ENCODE measurements around the gene CNPY3. TPM values are rescaled to one million over a fixed set of nuclear protein-coding genes. Genes with fewer than 3 reads are reported as not detected.

Gene CNPY3
- total RNA-seq, 1 donor from 2014 or later: 61.3 TPM

DNA sequence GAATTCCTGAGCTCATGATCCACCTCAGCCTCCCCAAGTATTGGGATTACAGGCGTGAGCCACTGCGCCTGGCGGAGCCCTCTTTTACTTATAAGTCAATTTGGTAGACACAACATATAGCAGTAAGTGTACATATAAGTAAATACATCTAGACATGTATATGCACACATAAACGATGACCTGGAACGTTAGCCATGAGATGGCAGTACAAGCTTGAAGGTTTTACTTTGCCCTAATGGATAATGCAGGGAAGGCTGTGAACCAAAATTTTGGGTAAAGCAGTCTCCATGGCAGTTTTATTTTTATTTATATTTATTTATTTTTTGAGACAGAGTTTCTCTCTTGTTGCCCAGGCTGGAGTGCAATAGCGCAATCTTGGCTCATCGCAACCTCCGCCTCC is 28.8 kb downstream of the CNPY3 start:
- no peak for DNase-seq (ENCODE audit: low read depth, low spot score)
- Mint-ChIP-seq H3K4me3 (no peak overlapping the region), H3K4me1 (peaks cover 10% of the 10 kb centered on the region), H3K27me3 (ENCODE audit: low read depth) (peaks cover 43% of the 10 kb centered on the region), H3K36me3 (ENCODE audit: low read depth) (peaks cover 2% of the 10 kb centered on the region), H3K27ac (ENCODE audit: unreplicated experiment) (no peak overlapping the region), H3K9me3 (no peaks in the 10 kb centered on the region)
- TF ChIP-seq, protein P1, sequence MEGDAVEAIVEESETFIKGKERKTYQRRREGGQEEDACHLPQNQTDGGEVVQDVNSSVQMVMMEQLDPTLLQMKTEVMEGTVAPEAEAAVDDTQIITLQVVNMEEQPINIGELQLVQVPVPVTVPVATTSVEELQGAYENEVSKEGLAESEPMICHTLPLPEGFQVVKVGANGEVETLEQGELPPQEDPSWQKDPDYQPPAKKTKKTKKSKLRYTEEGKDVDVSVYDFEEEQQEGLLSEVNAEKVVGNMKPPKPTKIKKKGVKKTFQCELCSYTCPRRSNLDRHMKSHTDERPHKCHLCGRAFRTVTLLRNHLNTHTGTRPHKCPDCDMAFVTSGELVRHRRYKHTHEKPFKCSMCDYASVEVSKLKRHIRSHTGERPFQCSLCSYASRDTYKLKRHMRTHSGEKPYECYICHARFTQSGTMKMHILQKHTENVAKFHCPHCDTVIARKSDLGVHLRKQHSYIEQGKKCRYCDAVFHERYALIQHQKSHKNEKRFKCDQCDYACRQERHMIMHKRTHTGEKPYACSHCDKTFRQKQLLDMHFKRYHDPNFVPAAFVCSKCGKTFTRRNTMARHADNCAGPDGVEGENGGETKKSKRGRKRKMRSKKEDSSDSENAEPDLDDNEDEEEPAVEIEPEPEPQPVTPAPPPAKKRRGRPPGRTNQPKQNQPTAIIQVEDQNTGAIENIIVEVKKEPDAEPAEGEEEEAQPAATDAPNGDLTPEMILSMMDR (conservative IDR thresholded peaks at IDR 0.05): no peak

GRCh38 chr6:42959917-42960242 is 30.6 kb downstream of the CNPY3 start:
- no peak for DNase-seq (ENCODE audit: low read depth, low spot score)
- no peak overlapping the region for H3K27ac Mint-ChIP-seq (ENCODE audit: unreplicated experiment)
- peak overlapping the region; percentile 13 for H3K4me3 Mint-ChIP-seq
- H3K36me3 Mint-ChIP-seq (ENCODE audit: low read depth): peaks cover 2% of the 10 kb centered on the region
- no peaks in the 10 kb centered on the region for H3K9me3 Mint-ChIP-seq
- peaks cover 43% of the 10 kb centered on the region for H3K27me3 Mint-ChIP-seq (ENCODE audit: low read depth)
- TF ChIP-seq, protein P1 (conservative IDR thresholded peaks at IDR 0.05): no peak
- H3K4me1 Mint-ChIP-seq: peaks cover 10% of the 10 kb centered on the region

GRCh38 chr6:42960243-42961019 is 31.2 kb downstream of the CNPY3 start, which contains the start of gene GNMT:
Gene GNMT, plus strand, starts transcription at chr6:42960754. Its CDS starts 14 bp downstream, at chr6:42960768.
- Mint-ChIP-seq H3K27me3 (ENCODE audit: low read depth) (peaks cover 43% of the 10 kb centered on the region), H3K4me3 (peak within 1 kb of the TSS; percentile 57), H3K36me3 (ENCODE audit: low read depth) (peaks cover 2% of the 10 kb centered on the region), H3K4me1 (peaks cover 10% of the 10 kb centered on the region), H3K9me3 (no peaks in the 10 kb centered on the region), H3K27ac (ENCODE audit: unreplicated experiment) (no peak within 1 kb of the TSS)
- TF ChIP-seq, protein P1 (conservative IDR thresholded peaks at IDR 0.05): no peak
- peak; percentile 12 for DNase-seq (ENCODE audit: low read depth, low spot score)

DNA sequence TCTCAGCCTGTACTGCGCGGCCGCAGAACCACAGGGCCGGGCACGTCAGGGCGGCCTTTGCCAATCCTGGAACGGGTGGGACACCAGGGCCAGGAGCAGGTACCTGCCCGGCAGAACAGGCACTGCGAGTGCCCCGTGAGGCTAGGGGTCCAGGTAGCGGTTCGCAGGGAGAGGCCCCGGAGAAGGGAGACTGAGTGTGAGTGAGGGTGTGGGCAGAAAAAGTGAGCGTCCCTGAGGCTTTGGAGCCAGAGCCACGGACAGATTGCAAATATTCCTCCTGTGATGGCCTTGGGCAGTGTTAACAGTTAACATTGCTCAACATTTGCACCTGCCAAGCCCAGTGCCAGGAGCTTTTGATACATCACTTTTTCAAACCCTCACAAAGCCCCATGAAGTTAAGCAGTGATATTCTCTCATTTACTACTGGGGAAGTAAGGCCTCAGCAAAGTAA is 31.8 kb downstream of the CNPY3 start:
- peak overlapping the region; percentile 9 for H3K4me3 Mint-ChIP-seq
- TF ChIP-seq, protein P1 (conservative IDR thresholded peaks at IDR 0.05): no peak
- H3K27ac Mint-ChIP-seq (ENCODE audit: unreplicated experiment): no peak overlapping the region
- H3K27me3 Mint-ChIP-seq (ENCODE audit: low read depth): peaks cover 43% of the 10 kb centered on the region
- H3K4me1 Mint-ChIP-seq: peaks cover 10% of the 10 kb centered on the region
- no peak for DNase-seq (ENCODE audit: low read depth, low spot score)
- H3K9me3 Mint-ChIP-seq: no peaks in the 10 kb centered on the region
- H3K36me3 Mint-ChIP-seq (ENCODE audit: low read depth): peaks cover 2% of the 10 kb centered on the region

DNA sequence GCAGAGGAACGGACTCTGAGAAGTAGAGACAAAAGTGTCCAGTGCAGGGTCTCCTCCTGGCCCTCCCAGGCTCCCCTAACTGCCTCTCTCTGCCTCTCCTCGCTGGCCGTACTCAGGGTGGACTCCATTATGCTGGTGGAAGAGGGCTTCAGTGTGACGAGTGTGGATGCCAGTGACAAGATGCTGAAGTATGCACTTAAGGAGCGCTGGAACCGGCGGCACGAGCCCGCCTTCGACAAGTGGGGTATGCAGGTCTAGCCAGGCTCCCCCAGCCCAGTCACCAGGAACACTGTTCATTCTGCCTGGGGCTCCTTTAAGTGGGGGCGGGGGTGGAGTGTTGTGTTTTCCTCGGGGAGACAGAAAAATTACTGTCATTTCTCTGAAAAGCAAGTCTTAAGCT is 32.8 kb downstream of the CNPY3 start:
- peaks cover 10% of the 10 kb centered on the region for H3K4me1 Mint-ChIP-seq
- H3K4me3 Mint-ChIP-seq: peak overlapping the region; percentile 57
- no peaks in the 10 kb centered on the region for H3K9me3 Mint-ChIP-seq
- no peaks in the 10 kb centered on the region for H3K36me3 Mint-ChIP-seq (ENCODE audit: low read depth)
- peaks cover 43% of the 10 kb centered on the region for H3K27me3 Mint-ChIP-seq (ENCODE audit: low read depth)
- no peak overlapping the region for H3K27ac Mint-ChIP-seq (ENCODE audit: unreplicated experiment)
- TF ChIP-seq, protein P1 (conservative IDR thresholded peaks at IDR 0.05): no peak
- DNase-seq (ENCODE audit: low read depth, low spot score): no peak
